Liver (tissue), 9 donors: ENCODE data around the gene VPS37B. TPM values are rescaled to one million over a fixed set of nuclear protein-coding genes. Genes with fewer than 3 reads are reported as not detected.

Experiments
- DNase-seq: peaks from one replicate; pipeline ENCODE4 v3.0.0-alpha.2; 2017; ENCODE audit warnings: low spot score
- H3K27ac ChIP-seq, 2 donors: one replicate each; pipeline ENCODE4 v1.7.0; 2013; ENCODE audit warnings: inconsistent platforms in 2 of 2, low read length in 2 of 2, control low read depth in 1 of 2, low read depth in 1 of 2, mild to moderate bottlenecking in 1 of 2
- H3K27me3 ChIP-seq, 4 donors: one replicate each; pipeline versions ENCODE4 v1.6.1 to v1.7.0; 2013; ENCODE audit warnings: low read length in 3 of 4, inconsistent platforms in 1 of 4, mild to moderate bottlenecking in 1 of 4, moderate library complexity in 1 of 4; ENCODE audit not compliant: control insufficient read depth in 4 of 4, insufficient read depth in 4 of 4
- H3K36me3 ChIP-seq, 4 donors: one replicate each; pipeline versions ENCODE4 v1.6.1 to v1.7.0; 2013; ENCODE audit warnings: low read length in 3 of 4, mild to moderate bottlenecking in 3 of 4, low read depth in 1 of 4, moderate library complexity in 1 of 4; ENCODE audit not compliant: control insufficient read depth in 4 of 4, insufficient read depth in 3 of 4
- H3K4me1 ChIP-seq, 4 donors: one replicate each; pipeline versions ENCODE4 v1.6.1 to v1.7.0; 2013; ENCODE audit warnings: low read length in 3 of 4, mild to moderate bottlenecking in 3 of 4, moderate library complexity in 1 of 4; ENCODE audit not compliant: control insufficient read depth in 4 of 4, insufficient read depth in 4 of 4
- H3K4me3 ChIP-seq, 3 donors: one replicate each; pipeline versions ENCODE4 v1.6.1 to v1.7.0; 2013; ENCODE audit warnings: low read length in 3 of 3, control low read depth in 1 of 3, low read depth in 1 of 3, mild to moderate bottlenecking in 1 of 3
- H3K9ac ChIP-seq, 2 donors: one replicate each; pipeline ENCODE4 v1.7.0; 2013; ENCODE audit warnings: low read length in 2 of 2, mild to moderate bottlenecking in 2 of 2, moderate library complexity in 2 of 2, control low read depth in 1 of 2, low read depth in 1 of 2
- H3K9me3 ChIP-seq, 4 donors: one replicate each; pipeline versions ENCODE4 v1.6.1 to v1.7.0; 2013; ENCODE audit warnings: low read length in 3 of 4; ENCODE audit not compliant: control insufficient read depth in 4 of 4
- ATF3 ChIP-seq: IDR thresholded peaks from 2 replicates; pipeline ENCODE4 v1.6.1; 2016; ENCODE audit warnings: antibody characterized with exemption
- EGR1 ChIP-seq, 2 donors: IDR thresholded peaks; 2 replicates each; pipeline ENCODE4 v1.6.1; 2016 to 2018; ENCODE audit warnings: antibody characterized with exemption in 2 of 2, low read depth in 2 of 2
- FOXA1 ChIP-seq: IDR thresholded peaks from 2 replicates; pipeline ENCODE4 v1.6.1; 2016; ENCODE audit warnings: antibody characterized with exemption
- FOXA2 ChIP-seq: IDR thresholded peaks from 2 replicates; pipeline ENCODE4 v1.6.1; 2016; ENCODE audit warnings: antibody characterized with exemption
- GABPA ChIP-seq, 2 donors: IDR thresholded peaks in 1 of 2; conservative IDR thresholded peaks in 1 of 2; 2 replicates each; pipeline ENCODE4 v1.6.1; 2016; ENCODE audit warnings: antibody characterized with exemption in 2 of 2, mild to moderate bottlenecking in 1 of 2, moderate library complexity in 1 of 2
- HNF4A ChIP-seq, 2 donors: conservative IDR thresholded peaks; 2 replicates each; pipeline ENCODE4 v1.6.1; 2016; ENCODE audit warnings: antibody characterized with exemption in 2 of 2, mild to moderate bottlenecking in 2 of 2
- HNF4G ChIP-seq: IDR thresholded peaks from 2 replicates; pipeline ENCODE4 v1.6.1; 2016; ENCODE audit warnings: antibody characterized with exemption
- JUND ChIP-seq, 2 donors: IDR thresholded peaks; 2 replicates each; pipeline ENCODE4 v1.6.1; 2016; ENCODE audit warnings: antibody characterized with exemption in 2 of 2
- MAX ChIP-seq: IDR thresholded peaks from 2 replicates; pipeline ENCODE4 v1.6.1; 2016; ENCODE audit warnings: antibody characterized with exemption
- REST ChIP-seq: IDR thresholded peaks from 2 replicates; pipeline ENCODE4 v1.6.1; 2016; ENCODE audit warnings: antibody characterized with exemption, mild to moderate bottlenecking
- RXRA ChIP-seq, 2 donors: IDR thresholded peaks; 2 replicates each; pipeline ENCODE4 v1.6.1; 2017 to 2018; ENCODE audit warnings: antibody characterized with exemption in 2 of 2, mild to moderate bottlenecking in 1 of 2
- TAF1 ChIP-seq: conservative IDR thresholded peaks from 2 replicates; pipeline ENCODE4 v1.6.1; 2016; ENCODE audit warnings: antibody characterized with exemption, mild to moderate bottlenecking
- YY1 ChIP-seq: IDR thresholded peaks from 2 replicates; pipeline ENCODE4 v1.6.1; 2016; ENCODE audit warnings: antibody characterized with exemption, mild to moderate bottlenecking
- ZBTB33 ChIP-seq: IDR thresholded peaks from 2 replicates; pipeline ENCODE4 v1.6.1; 2016; ENCODE audit warnings: antibody characterized with exemption
- WGBS: extraction: QIAGEN DNeasy Blood & Tissue Kit; methylation state at CpG from one replicate; pipeline ENCODE4 v1.1.7; 2013; 5-methylcytosine and 5-hydroxymethylcytosine counted together
- polyA plus RNA-seq, 2 donors: library from polyadenylated mRNA; stranded (reverse) in 1 of 2; unstranded in 1 of 2; fragments of 200-250 nt in 1 of 2; fragments of >200 nt in 1 of 2; fragmentation: Nextera tagmentation in 1 of 2; extraction: Ambion mirVana in 1 of 2; gene quantifications; one replicate each; pipeline versions ENCODE4 v1.2.1 to v1.2.3, GENCODE V29; 2013 to 2015
- total RNA-seq, 2 donors: library from RNA; depleted of rRNA; stranded (reverse); fragments of >200 nt; gene quantifications; one replicate each; pipeline ENCODE4 v1.2.3, GENCODE V29; 2014
- TF ChIP-seq, protein P1 (sequence below): fragments of 150-350 bp; IDR thresholded peaks from 2 replicates; pipeline ENCODE4 v1.5.1; 2017; ENCODE audit warnings: improper control_type of control experiment, low read depth, low read length; ENCODE audit not compliant: missing input control
- donor health status: healthy.
- donor health status: healthy.
- donor health status: healthy.
- donor health status: healthy.
- donor health status: healthy.

Gene VPS37B
- total and polyA plus RNA-seq, 4 donors = 2.3 to 6.8 (median 3.8) TPM

- Histone ChIP-seq H3K36me3 (no peaks in the 10 kb centered on the region), H3K4me3 (no peak overlapping the region), H3K27ac (no peak overlapping the region), H3K9me3 (no peaks in the 10 kb centered on the region), H3K4me1 (no peaks in the 10 kb centered on the region), H3K9ac (no peak overlapping the region), H3K27me3 (no peaks in the 10 kb centered on the region)
- WGBS = 40% methylated on average over 10 of the region's 10 CpGs
- no peak for DNase-seq
- TF ChIP-seq GABPA (IDR thresholded peaks at IDR 0.05 in 1 of 2, conservative IDR thresholded peaks at IDR 0.05 in 1 of 2) (no peak), HNF4G (no peak), REST (no peak), ZBTB33 (no peak), MAX (no peak), YY1 (no peak), ATF3 (no peak)
These were observed 7.1 kb upstream of the VPS37B start for GRCh38 chr12:122902854-122903692.

- Histone ChIP-seq H3K36me3 (no peaks in the 10 kb centered on the region), H3K9ac (no peak overlapping the region), H3K9me3 (no peaks in the 10 kb centered on the region), H3K27ac (no peak overlapping the region), H3K4me3 (no peak overlapping the region), H3K4me1 (peaks cover 1 to 4% (median 2%) of the 10 kb centered on the region in 4 donors), H3K27me3 (no peaks in the 10 kb centered on the region)
- no peak for DNase-seq
- WGBS = 91% methylated on average over 6 of the region's 6 CpGs
- TF ChIP-seq FOXA2 (no peak), ZBTB33 (no peak), MAX (no peak), ATF3 (no peak), HNF4G (no peak), HNF4A (conservative IDR thresholded peaks at IDR 0.05) (no peak), REST (no peak), JUND (IDR thresholded peaks at IDR 0.05) (no peak), RXRA (IDR thresholded peaks at IDR 0.05) (no peak), YY1 (no peak), TAF1 (no peak), EGR1 (IDR thresholded peaks at IDR 0.05; ENCODE audit: low read depth in 2 of 2) (no peak), FOXA1 (no peak)
- TF ChIP-seq, protein P1, sequence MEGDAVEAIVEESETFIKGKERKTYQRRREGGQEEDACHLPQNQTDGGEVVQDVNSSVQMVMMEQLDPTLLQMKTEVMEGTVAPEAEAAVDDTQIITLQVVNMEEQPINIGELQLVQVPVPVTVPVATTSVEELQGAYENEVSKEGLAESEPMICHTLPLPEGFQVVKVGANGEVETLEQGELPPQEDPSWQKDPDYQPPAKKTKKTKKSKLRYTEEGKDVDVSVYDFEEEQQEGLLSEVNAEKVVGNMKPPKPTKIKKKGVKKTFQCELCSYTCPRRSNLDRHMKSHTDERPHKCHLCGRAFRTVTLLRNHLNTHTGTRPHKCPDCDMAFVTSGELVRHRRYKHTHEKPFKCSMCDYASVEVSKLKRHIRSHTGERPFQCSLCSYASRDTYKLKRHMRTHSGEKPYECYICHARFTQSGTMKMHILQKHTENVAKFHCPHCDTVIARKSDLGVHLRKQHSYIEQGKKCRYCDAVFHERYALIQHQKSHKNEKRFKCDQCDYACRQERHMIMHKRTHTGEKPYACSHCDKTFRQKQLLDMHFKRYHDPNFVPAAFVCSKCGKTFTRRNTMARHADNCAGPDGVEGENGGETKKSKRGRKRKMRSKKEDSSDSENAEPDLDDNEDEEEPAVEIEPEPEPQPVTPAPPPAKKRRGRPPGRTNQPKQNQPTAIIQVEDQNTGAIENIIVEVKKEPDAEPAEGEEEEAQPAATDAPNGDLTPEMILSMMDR = no peak
These were observed 4.0 kb upstream of the VPS37B start for GRCh38 chr12:122899887-122900286.
